T-helper 2 cell treated with Interferon-gamma antibody and Interleukin-4, amounts not matched to agents 100 ng/mL and 5 ng/mL, for 36 hours (primary cell): ENCODE results near the gene TSGA10. TPM values are rescaled to one million over a fixed set of nuclear protein-coding genes. Genes with fewer than 3 reads are reported as not detected.

Experiments used
- intact Hi-C: fragments of 100-400 bp; cut with micrococcal nuclease; formaldehyde crosslinking; loops from one replicate; pipeline ENCODE4 v1.15.1; 2023
- total RNA-seq: library from RNA; stranded (reverse); gene quantifications from 2 replicates; pipeline ENCODE4 v1.2.3, GENCODE V29; 2022

The TSGA10 gene
- total RNA-seq, 1 donor from 2014 or later, result 2.5 TPM

- intact Hi-C loops, result no loop called here
Measured at GRCh38 chr2:98952966-98953365, 201.8 kb downstream of the TSGA10 start.

- intact Hi-C loops, result no loop called here
Measured at GRCh38 chr2:98948956-98949739, 205.6 kb downstream of the TSGA10 start.

GRCh38 chr2:98947554-98947953 is 207.2 kb downstream of the TSGA10 start:
- intact Hi-C loops, result no loop called here

Other genes starting within 250 kb of the TSGA10 start
- 0.41 and 0.48 TPM in 2 replicates for gene CRACDL, start 218.7 kb downstream of the TSGA10 start, total RNA-seq
- 0.20 and 0.34 TPM in 2 replicates for gene C2orf15, start 13.2 kb downstream of the TSGA10 start, total RNA-seq
- 7.7 and 8.0 TPM in 2 replicates for gene LIPT1, start within 50 bp of the TSGA10 start, total RNA-seq
- gene MITD1, start 26.1 kb upstream of the TSGA10 start, total RNA-seq, result 61.2 and 63.4 TPM in 2 replicates
- gene MRPL30, start 26.2 kb upstream of the TSGA10 start, total RNA-seq, result 22.3 and 24.0 TPM in 2 replicates
- gene LYG2, start 100.7 kb upstream of the TSGA10 start, total RNA-seq, result not detected in 2 replicates
- 2.1 and 2.4 TPM in 2 replicates for gene LYG1, start 146.3 kb upstream of the TSGA10 start, total RNA-seq
- gene TXNDC9, start 181.4 kb upstream of the TSGA10 start, total RNA-seq, result 33.3 and 33.6 TPM in 2 replicates
- gene EIF5B, start 182.4 kb upstream of the TSGA10 start, total RNA-seq, result 56.2 and 58.1 TPM in 2 replicates